ENCODE results near the gene RBPJ.

The RBPJ gene

DNA sequence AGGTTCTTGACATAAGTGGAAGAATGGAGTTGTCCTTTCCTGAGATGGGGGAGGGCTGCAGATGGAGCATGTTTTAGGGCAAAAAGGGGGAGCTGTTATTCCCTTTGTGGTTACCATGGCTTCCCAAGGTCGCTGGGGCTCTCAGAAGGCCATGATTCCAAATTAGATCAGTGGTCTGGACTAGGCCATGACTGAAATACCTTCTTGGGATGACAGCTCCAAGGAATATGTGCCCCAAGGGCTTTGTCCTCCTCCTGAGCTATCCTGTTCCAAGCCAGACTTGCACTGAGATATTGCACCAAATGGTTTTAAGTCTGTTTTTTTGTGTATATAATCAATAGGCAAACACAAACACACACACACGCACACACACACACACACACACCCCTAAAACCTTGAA, 3.0 kb upstream of the RBPJ start:
- no peak for FAIRE-seq
- TF ChIP-seq POLR2A (IDR thresholded peaks at IDR 0.05; ENCODE audit: low read depth, low read length), result no peak

DNA sequence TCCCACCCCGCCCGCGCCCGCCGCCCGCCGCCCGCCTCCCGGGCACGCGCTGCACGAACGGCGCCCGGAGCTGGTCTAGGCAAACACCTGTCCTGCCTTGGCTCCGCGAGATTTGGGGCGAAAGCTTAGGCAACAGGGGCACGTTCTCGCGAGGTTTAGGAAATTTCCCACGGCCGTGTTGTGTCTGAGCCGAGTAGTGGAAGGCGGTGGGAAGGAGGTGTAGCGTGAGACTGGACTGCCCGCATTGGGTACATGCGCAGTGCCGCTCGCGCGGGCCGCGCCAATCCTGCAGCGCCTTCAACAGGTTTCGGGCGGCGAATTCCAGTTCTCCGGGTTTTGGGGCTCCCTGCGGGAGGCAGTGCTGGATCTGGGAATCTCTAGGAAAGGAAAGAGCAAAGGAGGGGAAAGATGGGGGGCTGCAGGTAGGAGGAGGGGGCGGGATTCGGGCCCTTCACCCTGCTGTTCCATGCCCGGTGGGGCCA, 1.3 kb upstream of the RBPJ start:
- FAIRE-seq, result peak; percentile 64
- DNase-seq (ENCODE audit: insufficient read length, low spot score), result peak; percentile 81
- no peak; the same call in 1 of the 2 replicates for TF ChIP-seq POLR2A (IDR thresholded peaks at IDR 0.05; ENCODE audit: low read depth, low read length)

More for the DNA sequence above, 3.0 kb upstream of the RBPJ start:
- DNase-seq (ENCODE audit: insufficient read length, low spot score), result no peak

DNA sequence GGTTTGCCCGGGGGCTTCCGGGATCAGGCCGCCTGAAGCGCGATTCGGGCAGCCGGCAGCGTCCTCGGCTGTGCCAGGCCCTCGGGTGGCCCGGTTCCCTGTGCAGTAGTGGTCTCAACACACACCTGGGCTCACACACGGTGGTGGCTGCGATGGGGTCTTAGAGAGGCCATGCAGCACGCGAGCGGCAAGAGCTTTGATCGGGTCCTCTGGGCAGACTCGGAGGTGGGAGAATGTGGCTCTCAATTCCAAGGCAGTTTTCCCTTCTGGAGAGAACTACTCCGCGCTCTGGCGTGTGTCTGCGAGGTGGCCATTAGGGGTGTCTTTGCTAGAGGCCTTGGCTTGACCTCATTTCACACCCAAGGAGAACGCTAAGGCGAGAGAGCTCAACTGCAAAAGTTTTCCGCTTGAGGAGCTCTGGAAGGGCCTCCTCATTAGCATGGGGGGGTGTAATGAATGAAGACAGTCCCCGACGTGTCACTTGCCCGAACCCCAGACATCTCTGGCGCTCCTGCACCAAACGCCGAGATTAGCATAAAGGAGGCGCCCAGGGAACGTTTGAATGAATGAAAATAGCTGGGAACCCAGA, 771 bp upstream of the RBPJ start:
- FAIRE-seq, result no peak
- no peak for DNase-seq (ENCODE audit: insufficient read length, low spot score)

DNA sequence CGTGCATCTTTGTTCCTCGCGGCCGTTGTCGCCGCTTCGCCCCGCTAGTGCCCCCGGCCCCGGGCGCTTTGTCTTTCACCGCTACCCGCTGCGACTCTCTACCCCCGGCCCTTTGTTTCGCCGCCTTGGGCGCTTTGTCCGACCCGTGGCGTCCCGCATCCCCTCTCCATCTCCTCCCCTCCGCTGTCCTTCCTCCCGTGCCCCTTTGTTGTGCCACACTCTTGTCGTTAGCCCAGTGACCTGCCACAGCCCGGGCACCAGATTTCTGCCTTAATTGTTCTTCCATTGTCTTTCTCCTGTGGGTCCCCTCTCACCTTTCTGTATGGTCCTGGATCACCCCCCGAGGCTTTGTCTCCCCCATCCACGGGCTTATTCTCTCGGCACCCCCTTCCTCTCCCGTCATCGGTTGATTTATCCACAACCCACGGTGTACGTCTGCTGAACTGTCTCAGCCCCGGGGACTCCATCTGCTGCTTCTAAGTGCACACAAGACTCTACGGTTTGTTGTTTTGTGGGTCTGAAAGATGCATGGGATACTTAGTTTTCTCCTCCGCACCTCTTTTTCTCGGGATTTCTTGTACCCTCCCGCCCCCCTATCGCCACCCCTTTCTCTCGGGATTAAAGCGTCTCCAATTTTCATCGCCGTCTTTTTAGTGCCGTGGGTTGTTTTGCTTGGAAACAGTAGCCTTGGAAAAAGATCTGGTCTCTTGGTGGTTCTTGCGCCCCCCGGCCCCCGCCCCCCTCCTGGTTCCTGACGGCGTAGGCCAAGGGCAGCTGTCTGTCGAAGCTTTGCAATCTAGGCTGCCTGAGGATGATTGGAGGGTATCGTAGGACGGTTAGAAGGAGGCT, 783 bp downstream of the RBPJ start:
- DNase-seq (ENCODE audit: insufficient read length, low spot score), result no peak
- no peak for TF ChIP-seq POLR2A (IDR thresholded peaks at IDR 0.05; ENCODE audit: low read depth, low read length)
- FAIRE-seq, result no peak

More for the DNA sequence above, 771 bp upstream of the RBPJ start:
- TF ChIP-seq POLR2A (IDR thresholded peaks at IDR 0.05; ENCODE audit: low read depth, low read length), result no peak

DNA sequence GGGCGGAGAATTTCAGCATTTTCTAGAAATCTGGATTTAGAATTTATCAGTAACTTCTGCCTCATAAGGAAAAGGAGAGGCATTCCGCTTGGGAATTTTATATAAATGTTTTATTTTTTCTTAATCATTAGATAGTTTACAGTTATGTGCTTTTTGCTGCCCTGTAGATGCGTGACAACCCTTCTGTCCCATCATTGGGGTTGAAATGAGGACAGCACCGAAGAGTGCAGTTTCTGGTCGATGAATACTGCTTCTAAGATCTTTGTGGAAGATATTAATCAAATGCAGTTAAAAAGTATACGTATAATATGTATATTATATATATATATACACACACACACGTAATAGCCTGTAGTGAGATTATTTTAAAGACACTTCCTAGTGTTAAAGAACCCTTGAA, 1.5 kb downstream of the RBPJ start:
- DNase-seq (ENCODE audit: insufficient read length, low spot score) (no peak), FAIRE-seq (no peak)

DNA sequence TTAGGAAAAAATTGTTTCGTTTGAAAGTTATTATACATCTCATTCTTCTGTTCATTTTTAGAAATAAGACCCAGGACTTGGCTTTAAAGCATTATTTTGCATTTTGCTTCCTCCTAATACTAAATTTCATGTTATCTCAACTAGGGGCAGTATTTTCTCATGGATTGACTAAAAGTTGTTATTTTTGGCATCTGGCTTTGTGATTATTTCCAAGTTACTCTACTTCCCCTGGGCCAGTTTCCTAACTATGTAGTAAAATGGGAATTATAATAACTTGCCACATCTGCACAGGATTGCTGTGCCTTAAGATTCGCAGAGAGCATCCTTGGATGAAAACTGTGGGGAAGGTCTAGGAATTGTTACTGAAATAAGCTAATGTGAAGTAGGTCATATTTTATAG, 3.0 kb downstream of the RBPJ start:
- no peak for DNase-seq (ENCODE audit: insufficient read length, low spot score)
- TF ChIP-seq POLR2A (IDR thresholded peaks at IDR 0.05; ENCODE audit: low read depth, low read length), result no peak
- FAIRE-seq, result no peak

More for the DNA sequence above, 1.5 kb downstream of the RBPJ start:
- TF ChIP-seq POLR2A (IDR thresholded peaks at IDR 0.05; ENCODE audit: low read depth, low read length), result no peak

DNA sequence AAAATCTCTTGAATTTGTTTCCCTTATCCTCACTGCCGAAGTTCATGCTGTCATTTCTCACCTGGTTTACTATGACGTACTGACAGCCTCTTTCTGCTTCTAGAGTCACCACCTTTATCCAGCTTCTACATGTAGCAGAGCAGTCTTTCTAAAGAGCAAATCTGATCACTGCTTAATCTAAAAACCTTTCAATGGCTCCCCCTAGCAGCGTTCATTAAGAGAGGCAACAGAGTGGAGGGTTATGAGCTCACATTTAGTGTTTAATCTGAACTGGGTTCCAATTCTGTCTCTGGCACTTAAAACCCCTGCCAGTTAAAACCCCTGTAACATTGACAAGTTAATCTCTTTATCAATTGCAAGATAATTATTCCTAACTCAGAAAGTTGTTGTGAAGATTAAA, 4.4 kb downstream of the RBPJ start:
- FAIRE-seq (peak; percentile 30), DNase-seq (ENCODE audit: insufficient read length, low spot score) (no peak)
- no peak for TF ChIP-seq POLR2A (IDR thresholded peaks at IDR 0.05; ENCODE audit: low read depth, low read length)

DNA sequence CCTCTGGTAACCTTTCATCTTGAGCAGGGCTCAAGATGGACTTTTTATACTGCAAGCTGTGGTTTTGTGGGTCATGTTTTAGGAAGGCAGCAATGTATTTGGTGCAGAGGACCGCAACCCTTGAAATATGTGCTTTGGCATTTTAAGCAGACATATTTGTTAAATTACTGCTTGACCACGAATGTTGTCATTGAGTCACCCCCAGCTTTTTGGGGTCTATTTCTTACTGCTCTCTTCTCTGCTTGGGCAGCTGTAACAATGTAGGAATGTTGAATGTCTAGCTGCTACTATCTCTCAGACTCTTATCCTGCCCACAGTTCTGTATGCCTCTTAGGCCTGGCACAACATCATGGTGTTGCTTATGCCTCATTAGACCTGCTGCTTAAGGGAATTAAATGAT, 6.0 kb downstream of the RBPJ start:
- DNase-seq (ENCODE audit: insufficient read length, low spot score) (no peak), FAIRE-seq (peak; percentile 84)
- no peak for TF ChIP-seq POLR2A (IDR thresholded peaks at IDR 0.05; ENCODE audit: low read depth, low read length)

DNA sequence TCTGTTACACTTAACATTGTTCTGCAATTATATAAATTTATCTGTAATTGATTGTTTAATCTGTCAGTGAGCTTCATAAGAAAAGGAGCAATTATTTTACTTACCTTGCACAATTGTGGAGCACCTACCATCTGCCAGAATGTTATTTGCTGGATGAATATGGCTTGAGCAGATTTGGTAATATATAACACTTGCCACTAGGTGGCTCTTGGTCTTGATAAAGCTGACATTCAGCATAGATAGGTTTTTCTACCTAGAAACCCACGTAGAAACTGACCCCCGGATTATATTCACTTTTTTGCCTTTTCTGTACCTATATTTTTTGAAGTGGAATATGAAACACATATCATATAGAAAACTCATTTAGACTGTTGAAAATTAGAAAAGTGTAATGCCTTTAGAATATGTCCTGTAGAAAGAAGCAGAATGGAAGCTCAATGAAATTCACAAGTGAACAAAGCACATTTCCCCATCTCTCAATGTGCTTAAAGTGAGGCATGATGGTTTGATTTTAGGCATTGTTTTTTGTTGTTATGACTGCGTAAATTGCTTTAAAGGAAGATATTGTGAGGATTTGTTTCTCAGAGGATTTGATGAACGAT, 9.5 kb downstream of the RBPJ start:
- FAIRE-seq, result no peak
- TF ChIP-seq POLR2A (IDR thresholded peaks at IDR 0.05; ENCODE audit: low read depth, low read length), result no peak
- no peak for DNase-seq (ENCODE audit: insufficient read length, low spot score)

DNA sequence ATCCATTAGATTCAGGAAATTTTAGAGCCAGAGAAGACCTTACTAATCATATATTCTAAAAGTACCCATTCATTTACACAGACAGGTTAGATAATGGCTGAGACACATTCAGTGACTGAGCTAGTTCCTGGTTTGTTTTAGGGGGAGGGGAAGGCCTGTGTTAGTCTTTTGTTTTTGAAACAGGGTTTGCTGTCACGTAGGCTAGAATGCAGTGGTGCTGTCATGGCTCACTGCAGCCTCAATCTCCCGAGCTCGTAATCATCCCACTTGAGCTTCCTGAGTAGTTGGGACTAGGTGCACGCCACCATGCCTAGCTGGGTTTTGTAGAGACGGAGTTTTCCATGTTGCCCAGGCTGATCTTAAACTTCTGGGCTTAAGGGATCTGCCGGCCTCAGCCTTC, 10.1 kb downstream of the RBPJ start:
- TF ChIP-seq POLR2A (IDR thresholded peaks at IDR 0.05; ENCODE audit: low read depth, low read length), result no peak
- FAIRE-seq, result no peak
- no peak for DNase-seq (ENCODE audit: insufficient read length, low spot score)

DNA sequence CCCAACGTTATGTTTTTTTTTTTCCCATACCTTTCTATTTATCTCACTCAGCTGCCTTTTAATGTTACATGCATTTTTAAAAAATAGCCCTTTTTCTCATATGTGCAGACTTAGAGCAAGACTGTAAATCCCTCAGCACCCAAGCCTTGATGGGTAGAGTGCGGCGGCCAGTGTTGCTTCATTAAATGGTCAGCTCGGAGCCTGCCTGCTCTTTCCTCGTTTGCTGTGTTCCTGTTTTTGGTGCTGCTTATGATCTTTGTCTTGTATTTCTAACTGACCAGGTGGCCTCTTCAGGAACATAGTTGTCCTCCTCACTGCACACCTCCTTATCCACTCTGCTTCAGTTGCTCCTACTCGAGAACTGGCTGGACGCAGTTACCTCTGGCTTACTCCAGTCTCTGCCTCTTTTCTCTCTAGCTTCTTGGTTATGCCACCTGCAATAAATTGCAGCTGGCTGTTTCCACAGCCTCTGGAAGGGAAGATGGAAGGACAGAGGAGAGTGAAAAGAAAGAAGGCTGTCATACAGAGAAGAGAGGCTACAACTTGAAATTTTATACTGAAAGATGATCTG, 10.7 kb downstream of the RBPJ start:
- no peak for TF ChIP-seq POLR2A (IDR thresholded peaks at IDR 0.05; ENCODE audit: low read depth, low read length)
- FAIRE-seq, result no peak
- DNase-seq (ENCODE audit: insufficient read length, low spot score), result no peak

DNA sequence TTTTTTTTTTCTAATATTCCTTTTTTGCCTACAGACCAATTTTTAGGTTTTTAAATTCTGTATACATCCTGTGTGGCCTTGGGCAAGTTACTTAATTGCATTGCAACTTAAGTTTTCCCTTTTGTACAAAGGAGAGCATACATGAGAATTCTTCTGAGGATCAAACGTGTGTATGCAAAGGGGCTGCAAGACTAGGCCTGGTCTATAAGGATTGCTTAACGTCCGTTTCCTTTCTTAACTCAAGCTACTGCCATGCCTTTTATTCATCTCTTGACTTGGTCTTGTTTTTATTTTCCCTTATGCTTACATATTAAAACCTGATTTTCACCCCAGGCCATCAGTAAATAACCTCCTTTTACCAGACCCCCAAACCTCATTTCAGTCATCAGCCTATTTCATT, 13.6 kb downstream of the RBPJ start:
- TF ChIP-seq POLR2A (IDR thresholded peaks at IDR 0.05; ENCODE audit: low read depth, low read length), result no peak
- DNase-seq (ENCODE audit: insufficient read length, low spot score) (no peak), FAIRE-seq (no peak)

DNA sequence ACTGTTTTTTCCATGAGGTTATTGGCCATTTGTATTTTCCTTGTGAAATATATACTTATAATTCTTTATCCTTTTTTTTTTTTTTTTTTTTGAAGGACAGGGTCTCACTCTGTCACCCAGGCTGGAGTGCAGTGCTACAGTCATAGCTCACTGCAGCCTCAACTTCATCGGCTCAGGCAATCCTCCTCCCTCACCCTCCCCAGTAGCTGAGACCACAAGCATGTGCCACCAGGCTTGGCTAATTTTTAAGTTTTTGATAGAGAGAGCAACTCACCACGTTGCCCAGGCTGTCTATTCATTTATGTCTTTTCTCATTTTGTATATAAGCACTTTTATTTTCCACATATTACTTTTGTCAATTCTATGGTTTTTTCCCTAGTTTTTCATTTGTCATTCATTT, 16.8 kb downstream of the RBPJ start:
- FAIRE-seq (no peak), DNase-seq (ENCODE audit: insufficient read length, low spot score) (no peak)
- TF ChIP-seq POLR2A (IDR thresholded peaks at IDR 0.05; ENCODE audit: low read depth, low read length), result no peak

DNA sequence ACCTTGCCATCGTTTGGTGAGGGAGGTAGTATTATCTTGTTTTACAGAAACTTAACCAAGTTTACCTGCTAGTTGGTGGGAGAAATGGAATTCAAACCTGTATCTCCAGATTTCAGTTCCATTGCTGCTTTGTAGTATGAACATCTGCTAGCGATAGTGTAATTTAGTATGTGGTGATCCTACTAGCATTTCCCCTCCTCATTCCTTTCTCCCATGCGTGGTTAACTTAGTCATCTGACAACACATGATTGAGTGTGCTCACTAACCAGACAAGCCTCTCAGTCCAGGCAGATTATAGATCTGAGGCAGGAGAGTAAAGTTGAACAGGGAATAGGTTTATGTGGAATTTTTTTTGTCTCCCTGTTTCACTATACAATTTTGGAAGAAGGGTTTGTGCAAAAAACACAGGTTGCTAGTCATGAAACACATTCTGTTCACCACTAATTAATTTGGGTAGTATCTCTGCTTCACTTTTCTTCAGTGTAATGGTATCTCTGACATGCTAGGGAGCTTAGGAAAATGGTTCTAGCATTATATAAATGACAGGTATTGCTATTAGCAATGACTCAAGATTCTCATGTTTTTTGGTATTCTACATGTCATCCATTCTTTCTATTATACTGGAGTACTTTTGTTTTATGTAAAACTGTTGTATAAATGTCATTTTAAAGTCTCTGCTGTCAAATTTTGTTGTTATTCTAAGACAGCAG, 21.7 kb downstream of the RBPJ start:
- FAIRE-seq (peak; percentile 87), DNase-seq (ENCODE audit: insufficient read length, low spot score) (no peak)
- TF ChIP-seq POLR2A (IDR thresholded peaks at IDR 0.05; ENCODE audit: low read depth, low read length), result no peak

Measured in H54 (cell line).